ENCODE results near the gene LARGE1. TPM values are rescaled to one million over a fixed set of nuclear protein-coding genes. Genes with fewer than 3 reads are reported as not detected.

LARGE1 gene
- total RNA-seq, 1 donor from 2014 or later: 22.6 TPM

GRCh38 chr22:33886696-33887095 lies 33.6 kb downstream of the LARGE1 start:
- DNase-seq (ENCODE audit: low read depth): no peak

GRCh38 chr22:33884829-33885228 lies 35.4 kb downstream of the LARGE1 start:
- DNase-seq (ENCODE audit: low read depth): no peak

- DNase-seq (ENCODE audit: low read depth): peak; percentile 94
Observed at GRCh38 chr22:33883961-33884808, 36.1 kb downstream of the LARGE1 start.

- DNase-seq (ENCODE audit: low read depth): no peak
Observed at GRCh38 chr22:33883561-33883960, 36.7 kb downstream of the LARGE1 start.

- DNase-seq (ENCODE audit: low read depth): no peak
Observed at GRCh38 chr22:33882991-33883390, 37.3 kb downstream of the LARGE1 start.

- no peak for DNase-seq (ENCODE audit: low read depth)
Observed at GRCh38 chr22:33880986-33881385, 39.3 kb downstream of the LARGE1 start.

GRCh38 chr22:33879796-33880195 lies 40.5 kb downstream of the LARGE1 start:
- no peak for DNase-seq (ENCODE audit: low read depth)

GRCh38 chr22:33875316-33875715 lies 45.0 kb downstream of the LARGE1 start:
- DNase-seq (ENCODE audit: low read depth): peak; percentile 78

- no peak for DNase-seq (ENCODE audit: low read depth)
Observed at GRCh38 chr22:33874206-33874605, 46.1 kb downstream of the LARGE1 start.

GRCh38 chr22:33873666-33874065 lies 46.6 kb downstream of the LARGE1 start:
- DNase-seq (ENCODE audit: low read depth): no peak

- peak; percentile 59 for DNase-seq (ENCODE audit: low read depth)
Observed at GRCh38 chr22:33873186-33873585, 47.1 kb downstream of the LARGE1 start.

GRCh38 chr22:33871935-33872334 lies 48.3 kb downstream of the LARGE1 start:
- no peak for DNase-seq (ENCODE audit: low read depth)

GRCh38 chr22:33869946-33870345 lies 50.3 kb downstream of the LARGE1 start:
- peak; percentile 13 for DNase-seq (ENCODE audit: low read depth)

GRCh38 chr22:33867971-33868370 lies 52.3 kb downstream of the LARGE1 start:
- no peak for DNase-seq (ENCODE audit: low read depth)

- peak; percentile 68 for DNase-seq (ENCODE audit: low read depth)
Observed at GRCh38 chr22:33867118-33867866, 53.0 kb downstream of the LARGE1 start.

- DNase-seq (ENCODE audit: low read depth): no peak
Observed at GRCh38 chr22:33866511-33866910, 53.8 kb downstream of the LARGE1 start.

GRCh38 chr22:33865996-33866395 lies 54.3 kb downstream of the LARGE1 start:
- DNase-seq (ENCODE audit: low read depth): no peak

GRCh38 chr22:33865248-33865647 lies 55.0 kb downstream of the LARGE1 start:
- DNase-seq (ENCODE audit: low read depth): peak; percentile 11

GRCh38 chr22:33864723-33865130 lies 55.5 kb downstream of the LARGE1 start:
- DNase-seq (ENCODE audit: low read depth): no peak

- no peak for DNase-seq (ENCODE audit: low read depth)
Observed at GRCh38 chr22:33861216-33861875, 58.9 kb downstream of the LARGE1 start.

GRCh38 chr22:33860386-33860785 lies 59.9 kb downstream of the LARGE1 start:
- no peak for DNase-seq (ENCODE audit: low read depth)

GRCh38 chr22:33859311-33859710 lies 61.0 kb downstream of the LARGE1 start:
- DNase-seq (ENCODE audit: low read depth): no peak

Data from myocyte (in vitro differentiated cells).